CD4-positive, alpha-beta T cell treated with Interleukin-4 for 4 hours (primary cell): Measurements from ENCODE around the gene TSACC.

ENCODE experiments used
- DNase-seq: peaks from one replicate; pipeline ENCODE4 v3.0.0-alpha.2; 2020

Gene TSACC

DNA sequence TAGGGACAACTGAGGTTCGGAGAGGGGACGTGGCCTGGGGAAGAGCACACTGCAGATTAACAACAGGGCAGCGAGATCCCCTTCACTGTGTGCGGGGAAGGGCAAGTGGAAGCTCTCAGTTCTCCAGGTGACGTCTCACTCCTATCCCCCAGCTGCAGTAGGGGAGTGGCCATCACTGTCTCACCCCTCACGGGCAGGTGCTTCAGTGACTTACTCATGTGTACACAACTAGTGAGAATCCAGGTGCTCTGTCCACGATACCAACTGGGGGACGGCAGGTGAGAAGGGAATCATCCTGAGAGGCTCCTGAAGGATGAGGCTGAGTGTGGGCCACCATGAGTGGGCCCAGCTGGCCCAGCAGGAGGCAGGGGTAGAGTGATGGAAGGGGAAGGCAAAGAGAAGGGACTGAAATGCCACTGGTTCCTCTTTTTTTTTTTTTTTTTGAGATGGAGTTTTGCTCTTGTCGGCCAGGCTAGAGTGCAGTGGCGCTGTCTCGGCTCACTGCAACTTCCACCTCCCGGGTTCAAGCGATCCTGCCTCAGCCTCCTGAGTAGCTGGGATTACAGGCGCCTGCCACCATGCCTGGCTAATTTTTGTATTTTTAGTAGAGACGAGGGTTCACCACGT is 56.6 kb downstream of the TSACC start:
- DNase-seq, result no peak
